Neutrophil (primary cell): ENCODE measurements around the gene EEF1G.
"Not testable (repeated sequence)": the region's sequence is repeated elsewhere in the genome, so short reads cannot be mapped to it uniquely, and the experiment has no call there.

Experiments
- H3K27ac ChIP-seq: fragments of 200-600 bp; sonication (generic); 2 replicates; pipeline ENCODE4 v1.5.1; 2016; ENCODE audit warnings: mild to moderate bottlenecking, moderate library complexity
- H3K27me3 ChIP-seq: fragments of 200-600 bp; sonication (generic); 2 replicates; pipeline ENCODE4 v1.6.0; 2016; ENCODE audit warnings: mild to moderate bottlenecking
- H3K36me3 ChIP-seq: fragments of 200-600 bp; sonication (generic); 2 replicates; pipeline ENCODE4 v1.5.1; 2017
- H3K4me1 ChIP-seq, 2 experiments: fragments of 200-600 bp in 1 of 2; sonication (generic) in 1 of 2; 1 replicate in 1 of 2; 2 replicates in 1 of 2; pipeline versions ENCODE4 v1.5.1 to v1.6.1; 2013 to 2016; ENCODE audit warnings: low read depth in 1 of 2, low read length in 1 of 2, mild to moderate bottlenecking in 1 of 2, moderate library complexity in 1 of 2; ENCODE audit not compliant: control insufficient read depth in 1 of 2, insufficient read depth in 1 of 2
- H3K4me3 ChIP-seq, 2 experiments: fragments of 200-600 bp in 1 of 2; sonication (generic) in 1 of 2; 1 replicate in 1 of 2; 2 replicates in 1 of 2; pipeline ENCODE4 v1.5.1; 2013 to 2016; ENCODE audit warnings: low read depth in 1 of 2, low read length in 1 of 2, mild to moderate bottlenecking in 1 of 2, moderate library complexity in 1 of 2
- H3K9me3 ChIP-seq: fragments of 200-600 bp; sonication (generic); 2 replicates; pipeline ENCODE4 v1.5.1; 2016
- TF ChIP-seq, protein P1 (sequence below): fragments of 200-600 bp; sonication (generic); IDR thresholded peaks from 2 replicates; pipeline ENCODE4 v1.5.1; 2016; ENCODE audit warnings: antibody characterized with exemption

EEF1G gene

DNA sequence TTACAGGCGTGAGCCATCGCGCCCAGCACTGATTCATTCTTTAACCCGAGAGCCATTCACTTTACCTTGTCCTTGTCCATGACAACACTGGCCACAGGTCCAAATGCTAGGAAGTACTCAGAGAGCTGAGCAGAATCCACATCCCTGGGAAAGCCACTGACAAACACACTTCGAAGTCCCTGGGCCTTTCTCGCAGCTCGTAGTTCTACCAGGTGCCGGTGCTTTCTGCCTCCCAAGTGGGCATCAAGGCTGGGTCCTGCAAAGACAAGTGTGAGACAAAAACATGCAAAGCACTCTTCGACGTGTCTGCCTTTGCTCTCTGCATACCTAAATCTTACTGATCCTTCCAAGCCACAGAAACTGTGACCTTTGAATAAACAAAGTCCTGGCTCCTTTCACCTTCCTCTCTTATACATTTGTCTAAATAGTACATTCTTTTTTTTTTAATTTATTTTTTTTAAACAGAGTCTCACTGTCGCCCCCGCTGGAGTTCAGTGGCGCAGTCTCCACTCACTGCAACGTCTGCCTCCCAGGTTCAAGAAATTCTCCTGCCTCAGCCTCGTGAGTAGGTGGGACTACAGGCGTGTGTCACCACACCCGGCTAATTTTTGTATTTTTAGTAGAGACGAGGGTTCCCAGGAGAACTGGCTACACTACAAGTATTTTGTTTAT is 15.4 kb upstream of the EEF1G start:
- no peaks in the 10 kb centered on the region for H3K27me3 ChIP-seq
- H3K27ac ChIP-seq = no peak overlapping the region
- H3K9me3 ChIP-seq = no peaks in the 10 kb centered on the region
- TF ChIP-seq, protein P1, sequence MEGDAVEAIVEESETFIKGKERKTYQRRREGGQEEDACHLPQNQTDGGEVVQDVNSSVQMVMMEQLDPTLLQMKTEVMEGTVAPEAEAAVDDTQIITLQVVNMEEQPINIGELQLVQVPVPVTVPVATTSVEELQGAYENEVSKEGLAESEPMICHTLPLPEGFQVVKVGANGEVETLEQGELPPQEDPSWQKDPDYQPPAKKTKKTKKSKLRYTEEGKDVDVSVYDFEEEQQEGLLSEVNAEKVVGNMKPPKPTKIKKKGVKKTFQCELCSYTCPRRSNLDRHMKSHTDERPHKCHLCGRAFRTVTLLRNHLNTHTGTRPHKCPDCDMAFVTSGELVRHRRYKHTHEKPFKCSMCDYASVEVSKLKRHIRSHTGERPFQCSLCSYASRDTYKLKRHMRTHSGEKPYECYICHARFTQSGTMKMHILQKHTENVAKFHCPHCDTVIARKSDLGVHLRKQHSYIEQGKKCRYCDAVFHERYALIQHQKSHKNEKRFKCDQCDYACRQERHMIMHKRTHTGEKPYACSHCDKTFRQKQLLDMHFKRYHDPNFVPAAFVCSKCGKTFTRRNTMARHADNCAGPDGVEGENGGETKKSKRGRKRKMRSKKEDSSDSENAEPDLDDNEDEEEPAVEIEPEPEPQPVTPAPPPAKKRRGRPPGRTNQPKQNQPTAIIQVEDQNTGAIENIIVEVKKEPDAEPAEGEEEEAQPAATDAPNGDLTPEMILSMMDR = no peak
- no peak overlapping the region for H3K4me3 ChIP-seq
- H3K4me1 ChIP-seq = peaks cover 29 to 33% of the 10 kb centered on the region in 2 experiments
- H3K36me3 ChIP-seq = peaks cover 28% of the 10 kb centered on the region

- H3K27ac ChIP-seq, H3K4me1 ChIP-seq, H3K4me3 ChIP-seq, H3K9me3 ChIP-seq, H3K27me3 ChIP-seq: not testable (repeated sequence)
- H3K36me3 ChIP-seq = peaks cover 32% of the 10 kb centered on the region
Measured at GRCh38 chr11:62585356-62585755, 11.7 kb upstream of the EEF1G start.

DNA sequence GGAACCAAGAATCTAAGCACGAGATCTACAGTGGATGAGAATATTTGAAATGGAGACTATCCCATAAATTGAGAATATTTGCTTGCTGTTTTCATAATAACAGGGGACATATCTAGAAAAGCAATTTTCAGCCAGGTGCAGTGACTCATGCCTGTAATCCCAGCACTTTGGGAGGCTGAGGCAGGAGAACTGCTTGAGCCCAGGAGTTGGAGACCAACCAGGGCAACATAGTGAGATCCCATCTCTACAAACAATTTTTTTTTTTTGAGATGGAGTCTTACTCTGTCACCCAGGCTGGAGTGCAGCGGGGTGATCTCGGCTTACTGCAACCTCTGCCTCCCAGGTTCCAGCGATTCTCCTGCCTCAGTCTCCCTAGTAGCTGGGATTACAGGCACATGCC is 8.0 kb upstream of the EEF1G start:
- H3K4me1 ChIP-seq, H3K9me3 ChIP-seq: not testable (repeated sequence)
- H3K36me3 ChIP-seq = peaks cover 39% of the 10 kb centered on the region

GRCh38 chr11:62580959-62581715 is 7.4 kb upstream of the EEF1G start:
- Histone ChIP-seq H3K27ac (no peak overlapping the region), H3K27me3 (no peaks in the 10 kb centered on the region), H3K36me3 (peaks cover 41% of the 10 kb centered on the region), H3K9me3 (no peaks in the 10 kb centered on the region), H3K4me3 (no peak overlapping the region), H3K4me1 (peaks cover 13% of the 10 kb centered on the region in 2 experiments)
- TF ChIP-seq, protein P1 = no peak

More for the DNA sequence above, 8.0 kb upstream of the EEF1G start:
- H3K4me3 ChIP-seq, H3K27me3 ChIP-seq, H3K27ac ChIP-seq: not testable (repeated sequence)

DNA sequence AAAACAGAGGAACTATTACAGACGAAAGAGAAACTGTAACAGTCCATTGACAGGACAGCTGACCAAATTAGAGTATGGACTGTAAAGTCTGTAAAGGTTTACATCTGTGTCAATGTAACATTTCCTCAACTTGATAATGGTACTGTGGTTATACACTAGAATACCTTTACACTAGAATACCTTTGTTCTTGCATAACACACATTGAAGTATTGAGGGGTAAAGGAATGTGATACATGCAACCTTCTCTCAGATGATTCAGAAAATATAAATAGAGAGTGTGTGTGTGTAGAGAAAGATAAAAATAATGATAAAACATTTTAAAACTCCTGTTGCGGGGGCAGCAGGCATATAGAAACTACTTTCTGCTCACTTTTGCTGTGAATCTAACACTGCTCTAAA is 5.6 kb upstream of the EEF1G start:
- H3K27ac ChIP-seq = no peak overlapping the region
- no peaks in the 10 kb centered on the region for H3K9me3 ChIP-seq
- no peaks in the 10 kb centered on the region for H3K27me3 ChIP-seq
- H3K4me1 ChIP-seq = peaks cover 22 to 25% of the 10 kb centered on the region in 2 experiments
- no peak overlapping the region for H3K4me3 ChIP-seq
- TF ChIP-seq, protein P1 = no peak
- H3K36me3 ChIP-seq = peaks cover 30% of the 10 kb centered on the region

DNA sequence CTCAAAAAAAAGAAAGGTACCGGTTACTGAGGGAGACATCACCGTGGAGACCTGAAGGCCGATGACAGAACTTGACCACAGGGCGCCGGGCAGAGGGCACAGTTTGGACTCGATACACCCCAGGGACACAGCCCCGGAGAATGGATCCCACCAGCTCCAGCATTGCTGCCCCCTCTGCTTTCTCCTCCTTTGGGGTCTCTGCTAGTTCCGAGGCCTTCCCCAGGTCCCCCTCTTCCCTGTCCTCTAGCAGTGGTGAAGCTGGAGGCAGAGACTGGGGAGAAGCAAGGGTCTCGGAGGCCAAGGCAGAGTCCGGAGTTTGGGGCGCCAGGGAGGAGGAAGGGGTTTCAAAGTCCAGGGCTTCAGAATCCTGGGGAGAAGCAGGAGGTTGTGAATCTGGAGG is 4.8 kb upstream of the EEF1G start:
- H3K4me3 ChIP-seq = no peak overlapping the region
- TF ChIP-seq, protein P1 = no peak
- no peak overlapping the region for H3K27ac ChIP-seq
- H3K36me3 ChIP-seq = peaks cover 30% of the 10 kb centered on the region
- no peaks in the 10 kb centered on the region for H3K9me3 ChIP-seq
- peaks cover 24 to 26% of the 10 kb centered on the region in 2 experiments for H3K4me1 ChIP-seq
- no peaks in the 10 kb centered on the region for H3K27me3 ChIP-seq
